Thyroid gland (tissue), 4 donors: ENCODE results near the gene DCAF8L1. TPM values are rescaled to one million over a fixed set of nuclear protein-coding genes. Genes with fewer than 3 reads are reported as not detected.

Experiments used
- DNase-seq, 2 donors: peaks; one replicate each; pipeline ENCODE4 v3.0.0-alpha.2; 2019
- H3K27ac ChIP-seq, 3 donors: fragments of 200-600 bp; sonication (generic); 1 replicate in 2 of 3; 2 replicates in 1 of 3; pipeline ENCODE4 v1.5.1; 2016 to 2019; ENCODE audit warnings: mild to moderate bottlenecking in 1 of 3, moderate library complexity in 1 of 3
- H3K27me3 ChIP-seq: fragments of 200-600 bp; sonication (generic); one replicate; pipeline ENCODE4 v1.5.1; 2019
- H3K36me3 ChIP-seq, 2 donors: fragments of 200-600 bp; sonication (generic); one replicate each; pipeline ENCODE4 v1.5.1; 2016 to 2019
- H3K4me1 ChIP-seq, 2 donors: fragments of 200-600 bp; sonication (generic); one replicate each; pipeline ENCODE4 v1.5.1; 2017 to 2019
- H3K4me3 ChIP-seq, 3 donors: fragments of 200-600 bp; sonication (generic); replicated peaks in 1 of 3; 1 replicate in 2 of 3; 2 replicates in 1 of 3; pipeline ENCODE4 v1.5.1; 2016; ENCODE audit warnings: mild to moderate bottlenecking in 1 of 3
- H3K9me3 ChIP-seq: fragments of 200-600 bp; sonication (generic); one replicate; pipeline ENCODE4 v1.5.1; 2017
- CTCF ChIP-seq, 6 experiments: fragments of 200-600 bp in 3 of 6; fragments of 450-650 bp in 3 of 6; sonication (generic) in 3 of 6; IDR thresholded peaks; one replicate each; pipeline ENCODE4 v1.5.1; 2016 to 2019; ENCODE audit warnings: antibody characterized with exemption in 6 of 6, mild to moderate bottlenecking in 2 of 6, inconsistent platforms in 1 of 6, moderate library complexity in 1 of 6
- POLR2A ChIP-seq, 2 donors: fragments of 450-650 bp; IDR thresholded peaks; one replicate each; pipeline ENCODE4 v1.6.1; 2017; ENCODE audit warnings: antibody characterized with exemption in 2 of 2, mild to moderate bottlenecking in 2 of 2, moderate library complexity in 1 of 2
- WGBS, 2 donors: methylation state at CpG; one replicate each; pipeline ENCODE4 v1.1.5; 2017; 5-methylcytosine and 5-hydroxymethylcytosine counted together
- intact Hi-C: fragments of 100-400 bp; cut with DNase I; formaldehyde crosslinking; loops from one replicate; pipeline ENCODE4 v1.15.1; 2023
- total RNA-seq, 4 donors: library from RNA; depleted of rRNA; stranded (reverse); fragments of >200 nt; gene quantifications; one replicate each; pipeline ENCODE4 v1.2.3, GENCODE V29; 2016

Gene DCAF8L1
- not detected for total RNA-seq

GRCh38 chrX:27981349-27981748, at the start of gene DCAF8L1:
Gene DCAF8L1, minus strand, starts transcription at chrX:27981449. Its CDS starts 115 bp downstream, at chrX:27981334.
- TF ChIP-seq POLR2A (IDR thresholded peaks at IDR 0.05) (no peak), CTCF (IDR thresholded peaks at IDR 0.05) (no peak)

GRCh38 chrX:28022371-28022770, 41.1 kb upstream of the DCAF8L1 start:
- H3K9me3 ChIP-seq = no peaks in the 10 kb centered on the region
- TF ChIP-seq POLR2A (IDR thresholded peaks at IDR 0.05) (no peak), CTCF (IDR thresholded peaks at IDR 0.05) (no peak)
- H3K27ac ChIP-seq = no peak overlapping the region
- no peak for DNase-seq
- 80 to 92% methylated on average over 2 of the region's 2 CpGs for WGBS, 2 donors
- H3K4me1 ChIP-seq = no peaks in the 10 kb centered on the region
- no peak overlapping the region for H3K4me3 ChIP-seq
- no peaks in the 10 kb centered on the region for H3K36me3 ChIP-seq
- intact Hi-C loops = no loop called here
- H3K27me3 ChIP-seq = no peaks in the 10 kb centered on the region

More at GRCh38 chrX:27981349-27981748, at the start of gene DCAF8L1:
- Histone ChIP-seq H3K36me3 (no peaks in the 10 kb centered on the region), H3K4me3 (no peak within 1 kb of the TSS), H3K9me3 (no peaks in the 10 kb centered on the region), H3K27ac (no peak within 1 kb of the TSS), H3K27me3 (no peaks in the 10 kb centered on the region), H3K4me1 (no peaks in the 10 kb centered on the region)
- intact Hi-C loops = no loop called here
- 94 to 96% methylated on average over 9 to 14 of the region's 14 CpGs for WGBS, 2 donors
- DNase-seq = no peak

GRCh38 chrX:28016823-28017222, 35.6 kb upstream of the DCAF8L1 start:
- DNase-seq = no peak
- intact Hi-C loops = no loop called here
- Histone ChIP-seq H3K36me3 (no peaks in the 10 kb centered on the region), H3K9me3 (no peaks in the 10 kb centered on the region), H3K4me3 (no peak overlapping the region), H3K4me1 (no peaks in the 10 kb centered on the region), H3K27me3 (no peaks in the 10 kb centered on the region), H3K27ac (no peak overlapping the region)
- TF ChIP-seq CTCF (IDR thresholded peaks at IDR 0.05) = no peak
- WGBS, 2 donors = 50 to 94% methylated on average over 1 of the region's 1 CpG

- intact Hi-C loops = no loop called here
- Histone ChIP-seq H3K27me3 (no peaks in the 10 kb centered on the region), H3K36me3 (no peaks in the 10 kb centered on the region), H3K4me3 (no peak overlapping the region), H3K27ac (no peak overlapping the region), H3K9me3 (no peaks in the 10 kb centered on the region), H3K4me1 (no peaks in the 10 kb centered on the region)
- TF ChIP-seq POLR2A (IDR thresholded peaks at IDR 0.05) (no peak), CTCF (IDR thresholded peaks at IDR 0.05) (no peak)
- no peak for DNase-seq
- WGBS, 2 donors = 81 to 96% methylated on average over 2 to 6 of the region's 6 CpGs
These were observed 34.7 kb upstream of the DCAF8L1 start for GRCh38 chrX:28015993-28016392.

- Histone ChIP-seq H3K4me3 (no peak overlapping the region), H3K36me3 (no peaks in the 10 kb centered on the region), H3K9me3 (no peaks in the 10 kb centered on the region), H3K4me1 (no peaks in the 10 kb centered on the region), H3K27ac (no peak overlapping the region), H3K27me3 (no peaks in the 10 kb centered on the region)
- intact Hi-C loops = no loop called here
- TF ChIP-seq CTCF (IDR thresholded peaks at IDR 0.05) (no peak), POLR2A (IDR thresholded peaks at IDR 0.05) (no peak)
- 78 to 83% methylated on average over 2 of the region's 2 CpGs for WGBS, 2 donors
- DNase-seq = no peak
These were observed 29.6 kb upstream of the DCAF8L1 start for GRCh38 chrX:28010875-28011274.
